Tibial nerve (tissue), 4 donors: Measurements from ENCODE around the gene MESP2. TPM values are rescaled to one million over a fixed set of nuclear protein-coding genes. Genes with fewer than 3 reads are reported as not detected.

Experiments used
- DNase-seq, 2 donors: peaks; one replicate each; pipeline ENCODE4 v3.0.0-alpha.2; 2019; ENCODE audit warnings: low spot score in 2 of 2
- H3K27ac ChIP-seq, 4 donors: fragments of 200-600 bp; sonication (generic) in 3 of 4; one replicate each; pipeline ENCODE4 v1.5.1; 2017 to 2019; ENCODE audit warnings: mild to moderate bottlenecking in 1 of 4
- H3K27me3 ChIP-seq, 2 donors: fragments of 200-600 bp; sonication (generic) in 1 of 2; one replicate each; pipeline versions ENCODE4 v1.5.1 to v1.6.0; 2017 to 2019
- H3K36me3 ChIP-seq, 3 donors: fragments of 200-600 bp; sonication (generic); one replicate each; pipeline ENCODE4 v1.5.1; 2018 to 2019
- H3K4me1 ChIP-seq, 4 donors: fragments of 200-600 bp; sonication (generic) in 3 of 4; one replicate each; pipeline ENCODE4 v1.5.1; 2017 to 2019
- H3K4me3 ChIP-seq, 4 donors: fragments of 200-600 bp; sonication (generic) in 3 of 4; one replicate each; pipeline ENCODE4 v1.5.1; 2017 to 2019; ENCODE audit warnings: mild to moderate bottlenecking in 1 of 4, moderate library complexity in 1 of 4
- H3K9me3 ChIP-seq, 4 donors: fragments of 200-600 bp; sonication (generic) in 3 of 4; one replicate each; pipeline ENCODE4 v1.5.1; 2017 to 2019
- CTCF ChIP-seq, 5 experiments: fragments of 200-600 bp in 3 of 5; fragments of 450-650 bp in 2 of 5; sonication (generic) in 3 of 5; IDR thresholded peaks; one replicate each; pipeline ENCODE4 v1.5.1; 2016 to 2019; ENCODE audit warnings: antibody characterized with exemption in 5 of 5, mild to moderate bottlenecking in 3 of 5, moderate library complexity in 2 of 5
- EP300 ChIP-seq, 2 donors: sonication (generic); formaldehyde crosslinking; IDR thresholded peaks; one replicate each; pipeline ENCODE4 v1.6.1; 2017; ENCODE audit warnings: antibody characterized with exemption in 2 of 2, mild to moderate bottlenecking in 1 of 2
- POLR2A ChIP-seq, 2 donors: fragments of 450-650 bp; IDR thresholded peaks; one replicate each; pipeline ENCODE4 v1.6.1; 2017; ENCODE audit warnings: antibody characterized with exemption in 2 of 2, mild to moderate bottlenecking in 2 of 2, moderate library complexity in 2 of 2
- WGBS, 2 donors: methylation state at CpG; one replicate each; pipeline ENCODE4 v1.1.5; 2018; 5-methylcytosine and 5-hydroxymethylcytosine counted together
- total RNA-seq, 4 donors: library from RNA; depleted of rRNA; stranded (reverse); fragments of >200 nt; gene quantifications; one replicate each; pipeline ENCODE4 v1.1.0, GENCODE V29; 2016

MESP2 gene
- total RNA-seq, 4 donors from 2014 or later: 1.5 TPM; not detected in 3

GRCh38 chr15:89783111-89783860 is 7.2 kb downstream of the MESP2 start:
- no peak overlapping the region for H3K4me3 ChIP-seq
- WGBS, 2 donors: 59 to 68% methylated on average over 14 of the region's 14 CpGs
- DNase-seq: no peak

GRCh38 chr15:89783861-89784685 is 7.9 kb downstream of the MESP2 start:
- TF ChIP-seq CTCF (IDR thresholded peaks at IDR 0.05) (no peak), POLR2A (IDR thresholded peaks at IDR 0.05) (no peak), EP300 (IDR thresholded peaks at IDR 0.05) (no peak)
- Histone ChIP-seq H3K36me3 (peaks cover 0 to 31% (median 0%) of the 10 kb centered on the region in 3 donors), H3K27ac (peak overlapping the region in 2 of 4 donors; percentile 15 to 53), H3K4me3 (no peak overlapping the region), H3K27me3 (no peaks in the 10 kb centered on the region), H3K4me1 (no peaks in the 10 kb centered on the region), H3K9me3 (peaks cover 0 to 11% (median 0%) of the 10 kb centered on the region in 4 donors)
- no peak for DNase-seq
- 81 to 85% methylated on average over 12 to 15 of the region's 15 CpGs for WGBS, 2 donors

More at GRCh38 chr15:89783111-89783860, 7.2 kb downstream of the MESP2 start:
- no peaks in the 10 kb centered on the region for H3K4me1 ChIP-seq
- peaks cover 0 to 6% (median 0%) of the 10 kb centered on the region in 4 donors for H3K9me3 ChIP-seq
- H3K27me3 ChIP-seq: no peaks in the 10 kb centered on the region
- TF ChIP-seq CTCF (IDR thresholded peaks at IDR 0.05) (no peak), POLR2A (IDR thresholded peaks at IDR 0.05) (no peak), EP300 (IDR thresholded peaks at IDR 0.05) (no peak)
- peaks cover 0 to 23% (median 0%) of the 10 kb centered on the region in 3 donors for H3K36me3 ChIP-seq
- H3K27ac ChIP-seq: peak overlapping the region in 1 of 4 donors; percentile 53

- peak overlapping the region in 2 of 4 donors; percentile 51 to 53 for H3K27ac ChIP-seq
- 91 to 93% methylated on average over 7 of the region's 7 CpGs for WGBS, 2 donors
- H3K4me3 ChIP-seq: no peak overlapping the region
- H3K27me3 ChIP-seq: no peaks in the 10 kb centered on the region
- no peak for DNase-seq
- peaks cover 0 to 35% (median 0%) of the 10 kb centered on the region in 3 donors for H3K36me3 ChIP-seq
- no peak for TF ChIP-seq POLR2A (IDR thresholded peaks at IDR 0.05)
- TF ChIP-seq EP300 (IDR thresholded peaks at IDR 0.05): no peak
- TF ChIP-seq CTCF (IDR thresholded peaks at IDR 0.05): no peak
- no peaks in the 10 kb centered on the region for H3K4me1 ChIP-seq
- peaks cover 0 to 11% (median 0%) of the 10 kb centered on the region in 4 donors for H3K9me3 ChIP-seq
Observed at GRCh38 chr15:89784686-89784960, 8.5 kb downstream of the MESP2 start.

- no peak for TF ChIP-seq EP300 (IDR thresholded peaks at IDR 0.05)
- no peaks in the 10 kb centered on the region for H3K4me1 ChIP-seq
- H3K27me3 ChIP-seq: no peaks in the 10 kb centered on the region
- peaks cover 0 to 38% (median 0%) of the 10 kb centered on the region in 3 donors for H3K36me3 ChIP-seq
- WGBS, 2 donors: 62 to 67% methylated on average over 13 of the region's 13 CpGs
- DNase-seq: no peak
- H3K9me3 ChIP-seq: peaks cover 0 to 11% (median 0%) of the 10 kb centered on the region in 4 donors
- H3K27ac ChIP-seq: peak overlapping the region in 2 of 4 donors; percentile 51 to 53
- no peak overlapping the region for H3K4me3 ChIP-seq
Observed at GRCh38 chr15:89785064-89785773, 9.1 kb downstream of the MESP2 start.

GRCh38 chr15:89785774-89786140 is 9.6 kb downstream of the MESP2 start:
- Histone ChIP-seq H3K36me3 (peaks cover 0 to 43% (median 0%) of the 10 kb centered on the region in 3 donors), H3K27me3 (no peaks in the 10 kb centered on the region), H3K27ac (no peak overlapping the region), H3K9me3 (peaks cover 0 to 11% (median 0%) of the 10 kb centered on the region in 4 donors), H3K4me3 (no peak overlapping the region), H3K4me1 (no peaks in the 10 kb centered on the region)
- TF ChIP-seq CTCF (IDR thresholded peaks at IDR 0.05): no peak
- TF ChIP-seq EP300 (IDR thresholded peaks at IDR 0.05): no peak
- no peak for TF ChIP-seq POLR2A (IDR thresholded peaks at IDR 0.05)
- no peak for DNase-seq
